Ascending aorta (tissue), 2 donors: ENCODE measurements around the gene S100A12. TPM values are rescaled to one million over a fixed set of nuclear protein-coding genes. Genes with fewer than 3 reads are reported as not detected.

Experiments used
- DNase-seq, 2 donors: peaks; one replicate each; pipeline ENCODE4 v3.0.0-alpha.2; 2019; ENCODE audit warnings: low spot score in 2 of 2
- H3K27ac ChIP-seq, 2 donors: fragments of 200-600 bp; sonication (generic); one replicate each; pipeline ENCODE4 v1.5.1; 2016 to 2017; ENCODE audit warnings: mild to moderate bottlenecking in 1 of 2
- H3K27me3 ChIP-seq: fragments of 200-600 bp; sonication (generic); one replicate; pipeline ENCODE4 v1.5.1; 2017
- H3K36me3 ChIP-seq, 2 donors: fragments of 200-600 bp; sonication (generic); one replicate each; pipeline ENCODE4 v1.5.1; 2016
- H3K4me1 ChIP-seq, 2 donors: fragments of 200-600 bp; sonication (generic); one replicate each; pipeline ENCODE4 v1.5.1; 2016 to 2017; ENCODE audit warnings: mild to moderate bottlenecking in 1 of 2
- H3K4me3 ChIP-seq, 2 donors: fragments of 200-600 bp; sonication (generic); one replicate each; pipeline ENCODE4 v1.5.1; 2016 to 2017; ENCODE audit warnings: mild to moderate bottlenecking in 1 of 2
- H3K9me3 ChIP-seq, 2 donors: fragments of 200-600 bp; sonication (generic); one replicate each; pipeline ENCODE4 v1.5.1; 2016
- CTCF ChIP-seq, 3 experiments: fragments of 200-600 bp in 2 of 3; fragments of 450-650 bp in 1 of 3; sonication (generic) in 2 of 3; IDR thresholded peaks; one replicate each; pipeline ENCODE4 v1.5.1; 2016 to 2019; ENCODE audit warnings: antibody characterized with exemption in 3 of 3, mild to moderate bottlenecking in 1 of 3, moderate library complexity in 1 of 3
- intact Hi-C: fragments of 100-400 bp; cut with DNase I; formaldehyde crosslinking; loops from one replicate; pipeline ENCODE4 v1.15.1; 2023
- total RNA-seq: library from RNA; depleted of rRNA; stranded (reverse); fragments of >200 nt; gene quantifications from one replicate; pipeline ENCODE4 v1.1.0, GENCODE V29; 2016

S100A12 gene
- total RNA-seq, 1 donor from 2014 or later, result not detected

GRCh38 chr1:153370146-153370545, 5.3 kb downstream of the S100A12 start:
- Histone ChIP-seq H3K4me1 (no peaks in the 10 kb centered on the region), H3K27me3 (no peaks in the 10 kb centered on the region), H3K9me3 (no peaks in the 10 kb centered on the region), H3K27ac (no peak overlapping the region), H3K4me3 (no peak overlapping the region), H3K36me3 (no peaks in the 10 kb centered on the region)
- TF ChIP-seq CTCF (IDR thresholded peaks at IDR 0.05), result no peak
- DNase-seq, result no peak
- intact Hi-C loops, result no loop called here

- H3K9me3 ChIP-seq, result no peaks in the 10 kb centered on the region
- H3K4me3 ChIP-seq, result no peak overlapping the region
- no peaks in the 10 kb centered on the region for H3K36me3 ChIP-seq
- no peaks in the 10 kb centered on the region for H3K27me3 ChIP-seq
- no peak for TF ChIP-seq CTCF (IDR thresholded peaks at IDR 0.05)
- no peak overlapping the region for H3K27ac ChIP-seq
- intact Hi-C loops, result no loop called here
- no peaks in the 10 kb centered on the region for H3K4me1 ChIP-seq
- DNase-seq, result no peak
These were observed 6.9 kb downstream of the S100A12 start for GRCh38 chr1:153368495-153368894.

DNA sequence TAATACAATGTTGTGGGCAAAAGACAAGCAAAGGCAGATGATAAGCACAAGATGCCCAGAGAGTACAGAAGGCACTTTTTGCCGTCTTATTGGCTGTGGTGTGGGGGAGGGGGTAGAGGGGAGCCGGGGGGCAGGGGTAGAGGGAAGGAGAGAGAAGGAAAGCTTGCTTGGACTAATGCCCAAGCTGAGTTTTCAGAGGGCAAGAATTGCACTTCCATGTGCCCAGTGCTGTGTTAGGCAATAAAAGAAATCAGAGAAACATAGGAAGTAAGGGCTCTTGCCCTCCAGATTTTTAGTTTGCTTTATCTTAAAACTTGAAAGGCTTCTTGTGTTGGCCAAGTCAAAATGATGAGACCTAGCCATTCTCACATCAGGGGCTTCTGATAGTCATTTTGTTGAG, 8.3 kb downstream of the S100A12 start:
- no peaks in the 10 kb centered on the region for H3K36me3 ChIP-seq
- no peaks in the 10 kb centered on the region for H3K27me3 ChIP-seq
- H3K9me3 ChIP-seq, result no peaks in the 10 kb centered on the region
- H3K4me1 ChIP-seq, result no peaks in the 10 kb centered on the region
- intact Hi-C loops, result no loop called here
- H3K27ac ChIP-seq, result no peak overlapping the region
- no peak overlapping the region for H3K4me3 ChIP-seq
- DNase-seq, result no peak
- TF ChIP-seq CTCF (IDR thresholded peaks at IDR 0.05), result no peak

GRCh38 chr1:153366261-153366660, 9.2 kb downstream of the S100A12 start:
- Histone ChIP-seq H3K36me3 (no peaks in the 10 kb centered on the region), H3K4me1 (no peaks in the 10 kb centered on the region), H3K27ac (no peak overlapping the region), H3K4me3 (no peak overlapping the region), H3K27me3 (no peaks in the 10 kb centered on the region), H3K9me3 (no peaks in the 10 kb centered on the region)
- TF ChIP-seq CTCF (IDR thresholded peaks at IDR 0.05), result no peak
- peak in 1 of 2 donors; percentile 45 for DNase-seq
- intact Hi-C loops, result no loop called here

- intact Hi-C loops, result no loop called here
- TF ChIP-seq CTCF (IDR thresholded peaks at IDR 0.05), result no peak
- Histone ChIP-seq H3K27me3 (no peaks in the 10 kb centered on the region), H3K4me1 (no peaks in the 10 kb centered on the region), H3K4me3 (no peak overlapping the region), H3K9me3 (no peaks in the 10 kb centered on the region), H3K36me3 (no peaks in the 10 kb centered on the region), H3K27ac (no peak overlapping the region)
- peak in 1 of 2 donors; percentile 38 for DNase-seq
These were observed 9.7 kb downstream of the S100A12 start for GRCh38 chr1:153365696-153366095.
